ENCODE data around the gene SUPT20H.

The SUPT20H gene

DNA sequence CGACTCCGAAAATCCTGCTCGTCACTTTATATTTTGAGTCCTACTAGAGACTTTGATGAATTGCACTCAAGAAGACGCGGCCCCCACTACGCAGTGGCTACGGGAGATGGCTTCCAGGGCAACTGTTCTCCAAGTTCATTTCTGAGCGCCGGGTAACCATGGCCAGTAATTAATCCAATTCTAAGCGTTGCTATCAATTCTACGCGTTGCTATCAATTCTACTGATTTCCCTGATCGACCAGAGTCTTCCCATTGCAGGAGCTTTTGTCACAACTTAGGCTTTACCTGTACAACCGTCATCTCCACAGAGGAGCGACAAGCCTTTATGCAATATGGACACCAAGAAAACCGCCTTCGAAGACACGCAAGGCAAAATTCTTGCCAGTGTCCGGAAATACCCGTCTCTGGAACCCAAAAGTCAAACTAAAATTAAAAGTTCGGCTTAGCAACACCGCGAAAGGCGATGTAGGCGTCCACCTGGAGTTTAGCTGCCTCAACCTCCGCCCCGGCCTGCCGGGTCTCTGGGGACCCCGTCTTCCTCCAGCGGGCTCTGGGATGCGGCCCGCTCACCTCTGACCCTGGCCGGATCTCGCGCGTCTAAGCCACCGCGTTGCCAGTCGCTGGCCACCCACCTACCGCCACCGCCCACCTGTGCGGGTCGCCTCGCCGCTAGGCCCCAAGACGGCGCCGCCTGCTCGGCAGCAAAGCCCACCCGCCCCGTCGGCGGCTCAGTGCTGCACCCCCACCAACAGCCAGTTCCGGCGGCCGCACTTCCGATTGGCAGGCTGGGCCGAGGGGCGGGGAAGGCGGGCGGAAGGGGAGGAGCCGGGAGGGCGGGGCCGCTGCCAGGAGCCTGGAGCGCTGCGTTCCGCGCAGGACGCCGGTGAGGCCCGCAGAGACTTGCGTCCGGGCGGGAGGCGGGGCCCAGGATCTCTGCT is at the start of gene SUPT20H:
Gene SUPT20H, minus strand, starts transcription at position 779 of the 938 bp plus-strand sequence. CDS start 8,198 bp downstream, outside the sequence.
- peak; percentile 64 to 83 for DNase-seq

DNA sequence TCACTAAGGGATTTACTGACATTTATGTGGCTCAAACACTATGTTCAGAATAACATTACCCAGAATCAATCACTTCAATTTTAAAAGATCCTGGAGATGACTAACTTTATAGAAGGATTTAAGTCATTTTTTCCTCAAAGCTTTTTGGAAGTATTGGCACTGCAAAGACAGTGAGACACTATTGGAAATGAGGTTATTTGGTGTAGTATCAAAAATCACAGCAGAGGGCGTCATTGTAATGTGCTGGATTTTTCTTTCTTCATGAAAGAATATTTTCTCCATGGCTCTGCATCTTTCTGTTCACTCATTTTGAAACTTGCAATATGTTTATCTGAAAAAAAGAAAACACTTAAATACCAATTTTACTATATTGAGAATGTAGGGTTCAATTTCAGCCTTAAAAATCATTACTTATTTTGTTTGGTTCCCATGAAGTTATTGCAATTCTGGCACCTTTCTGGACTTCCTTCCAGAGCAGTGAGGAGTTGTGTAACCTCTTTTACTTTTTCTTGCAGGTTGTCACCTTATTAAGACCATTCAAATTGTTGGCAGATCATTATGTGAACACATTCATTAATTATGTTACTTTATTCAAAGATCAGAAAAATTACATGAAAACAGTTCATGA is 49.7 kb upstream of the SUPT20H start:
- peak in 1 of 2 experiments; percentile 43 for DNase-seq

DNA sequence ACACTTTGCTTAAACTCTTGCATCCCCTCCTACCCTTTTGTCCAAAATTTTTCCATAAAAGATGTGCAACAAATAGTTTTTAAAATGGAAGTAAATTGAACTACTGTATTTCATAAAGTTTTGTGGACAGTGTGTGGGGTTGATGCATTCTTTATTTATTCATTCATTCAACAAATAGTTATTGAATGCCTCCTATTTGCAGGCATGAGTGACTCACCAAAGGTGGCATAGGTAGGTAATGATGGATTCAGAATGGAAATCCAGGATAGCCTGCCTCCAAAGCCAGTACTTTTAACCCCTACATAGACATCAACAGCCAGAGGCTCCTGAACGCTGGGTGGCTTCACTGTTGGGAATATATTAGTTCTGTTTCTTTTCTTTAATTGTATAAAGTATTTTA is 48.4 kb upstream of the SUPT20H start:
- no peak for DNase-seq

DNA sequence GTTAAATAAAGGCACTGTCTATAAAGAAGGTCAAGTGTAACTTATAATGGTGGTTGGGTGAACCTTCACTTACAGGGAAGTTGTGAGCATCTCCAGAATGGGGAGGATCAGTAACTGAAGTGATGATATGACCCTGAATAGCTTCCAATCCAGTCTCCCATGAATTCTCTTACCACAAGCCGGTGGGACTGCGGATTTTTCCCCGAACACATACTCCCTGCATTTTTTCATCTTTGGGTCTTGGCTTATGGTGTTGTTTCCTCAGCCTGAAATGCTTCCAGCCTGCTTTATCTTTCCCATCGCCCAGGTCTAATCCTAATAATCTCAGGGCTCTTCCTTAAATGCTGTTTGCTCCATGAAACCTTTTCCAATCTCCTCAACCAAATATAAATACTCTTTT is 48.0 kb upstream of the SUPT20H start:
- no peak for DNase-seq

DNA sequence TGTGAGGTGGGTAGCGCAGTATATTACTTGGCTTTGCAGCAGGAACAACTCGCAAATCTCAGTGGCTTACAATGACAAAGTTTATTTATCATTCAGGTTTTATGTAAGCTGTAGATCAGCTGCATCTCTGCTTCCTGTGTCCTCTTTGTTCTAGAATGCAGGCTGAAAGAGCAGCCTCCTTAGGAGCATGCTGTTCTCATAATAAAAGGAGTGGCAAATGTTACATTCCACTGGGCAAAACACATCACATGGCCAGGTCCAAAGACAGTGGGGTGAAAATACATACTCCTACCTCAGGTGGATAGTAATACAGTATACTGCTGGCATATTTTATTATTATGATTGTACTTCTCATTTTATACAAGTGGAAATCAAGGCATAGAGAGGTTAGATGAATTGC is 47.2 kb upstream of the SUPT20H start:
- DNase-seq: no peak

DNA sequence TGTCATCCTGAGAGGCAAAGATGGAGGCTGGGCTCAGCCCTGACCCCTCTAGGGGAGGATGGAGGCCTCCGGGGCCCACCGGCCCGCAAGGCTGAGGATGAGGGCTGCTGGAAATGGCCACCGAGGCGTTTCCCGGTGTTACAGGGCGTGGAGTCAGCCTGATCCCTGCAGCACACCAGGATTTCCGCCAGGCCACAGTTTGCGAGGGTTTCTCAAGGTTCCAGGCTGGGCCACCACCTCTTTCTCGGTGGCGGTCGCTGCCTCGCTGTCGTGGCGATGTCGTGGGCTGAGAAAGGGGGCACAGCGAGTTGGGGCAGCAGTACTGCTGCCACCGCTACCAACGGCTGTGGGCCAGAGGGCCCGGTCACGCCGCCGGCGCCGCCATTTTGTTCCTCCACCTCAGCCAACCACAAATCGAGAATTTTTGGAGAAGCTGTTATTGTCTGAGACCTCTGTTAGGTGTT is 45.8 kb upstream of the SUPT20H start, which contains the start of gene CSNK1A1L:
Gene CSNK1A1L, minus strand, starts transcription at position 414 of the 464 bp plus-strand sequence. Its CDS starts 408 bp downstream, at position 6.
- no peak for DNase-seq

DNA sequence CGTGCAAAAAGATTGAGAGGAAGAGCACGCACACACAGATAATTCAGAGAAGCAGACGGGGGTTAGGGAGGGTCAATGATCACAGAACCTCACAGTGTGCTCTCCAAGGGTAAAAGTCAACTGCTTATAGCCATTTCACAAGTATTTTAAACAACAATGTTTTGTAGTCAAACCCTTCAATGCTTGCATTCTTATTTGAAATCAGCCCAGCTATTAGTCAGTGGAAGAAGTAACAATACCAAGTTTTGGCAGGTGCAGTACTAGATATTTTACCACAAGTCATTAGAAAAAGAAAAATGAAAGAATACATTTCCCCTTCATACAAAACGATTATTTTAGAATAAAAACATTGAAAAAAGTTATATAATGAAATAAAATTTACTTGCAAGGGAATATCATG is 43.4 kb upstream of the SUPT20H start:
- DNase-seq: no peak

DNA sequence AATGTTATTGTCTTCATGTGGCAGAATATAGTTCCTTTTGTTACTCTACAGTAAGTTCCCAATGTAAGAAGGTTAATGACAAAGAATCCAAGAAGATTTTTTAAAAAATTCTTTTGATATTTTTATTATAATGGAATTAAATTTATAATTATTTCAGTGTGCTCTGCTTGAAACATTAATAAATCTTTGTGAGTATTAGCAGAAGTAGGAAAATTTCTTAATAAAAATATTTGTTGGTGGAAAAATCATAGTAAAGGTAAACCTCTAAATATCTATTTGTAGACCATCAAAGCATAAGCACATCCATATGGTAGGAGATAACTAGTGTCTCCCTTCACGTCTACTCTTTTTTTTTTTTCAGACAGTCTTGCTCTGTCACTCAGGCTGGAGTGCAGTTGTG is 41.7 kb upstream of the SUPT20H start:
- no peak for DNase-seq

DNA sequence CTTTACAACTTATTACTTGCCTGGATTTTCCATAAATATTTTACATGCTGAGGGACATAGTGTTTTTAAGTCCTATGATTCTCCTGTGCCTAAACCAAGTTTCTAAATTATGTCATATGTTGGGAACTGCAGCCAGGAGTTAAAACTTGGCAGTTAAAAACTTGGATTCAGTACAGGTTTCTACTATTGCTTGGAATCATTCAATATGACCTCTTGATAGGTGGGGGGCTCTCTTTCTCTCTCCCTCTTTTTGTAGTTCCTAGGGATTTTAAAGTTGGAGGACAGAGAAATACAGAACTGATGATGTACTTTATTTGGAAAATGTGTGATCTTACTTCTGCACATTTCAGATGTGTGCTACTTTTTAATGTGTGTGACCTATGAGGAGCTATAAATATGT is 41.2 kb upstream of the SUPT20H start:
- no peak for DNase-seq

DNA sequence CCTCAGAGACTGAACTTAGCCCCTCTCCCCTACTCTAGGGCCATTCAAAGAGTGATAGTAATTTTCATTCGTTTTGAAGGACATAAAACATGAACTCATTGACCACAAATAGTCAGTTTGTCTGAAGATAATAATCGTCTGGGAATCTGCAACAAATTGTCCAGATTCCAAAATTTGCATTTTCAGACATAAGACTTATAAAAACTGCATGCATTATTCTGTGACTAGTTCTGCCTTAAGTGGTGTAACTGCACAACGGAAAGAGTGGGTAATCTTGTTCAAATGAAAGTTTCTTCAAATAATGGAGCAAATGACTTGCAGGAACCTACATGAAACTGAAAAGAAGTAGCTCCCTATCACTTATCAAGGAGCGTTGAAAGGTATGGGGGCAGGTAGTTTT is 37.6 kb upstream of the SUPT20H start:
- DNase-seq: no peak

DNA sequence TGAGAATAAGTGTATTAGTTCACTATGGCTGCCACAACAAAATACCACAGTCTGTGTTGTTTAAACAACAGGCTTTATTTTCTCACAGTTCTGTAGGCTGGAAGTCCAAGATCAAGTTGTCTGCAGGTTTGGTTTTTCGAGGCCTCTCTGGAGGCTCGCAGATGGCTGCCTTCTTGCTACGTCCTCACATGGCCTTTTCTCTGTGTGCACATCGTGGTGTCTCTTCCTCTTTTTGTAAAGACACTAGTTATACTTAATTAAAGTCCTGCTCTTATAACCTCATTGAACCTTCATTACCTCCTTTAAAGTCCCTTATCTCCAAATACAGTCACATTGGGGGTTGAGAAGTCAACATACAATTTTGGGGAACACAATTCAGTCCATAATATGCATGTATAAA is 35.4 kb upstream of the SUPT20H start:
- no peak for DNase-seq

DNA sequence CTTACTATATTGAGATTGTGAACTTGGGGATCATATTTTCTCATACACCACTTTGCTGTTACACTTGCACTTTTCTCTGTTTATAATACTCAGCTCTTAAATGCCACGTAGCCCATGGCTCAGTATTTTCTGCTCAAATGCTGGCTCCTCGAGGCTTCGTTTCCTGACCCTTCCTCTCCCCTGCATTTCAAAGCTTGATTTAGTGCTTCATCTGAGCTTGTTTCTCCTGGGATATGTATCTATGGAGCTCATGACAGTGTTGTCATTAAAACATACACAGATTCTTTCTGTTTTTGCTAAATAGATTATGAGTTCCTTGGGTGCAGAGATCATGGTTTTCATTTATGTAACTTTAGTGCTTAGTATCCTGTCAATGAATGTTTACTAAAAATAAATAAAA is 34.6 kb upstream of the SUPT20H start:
- DNase-seq: no peak

DNA sequence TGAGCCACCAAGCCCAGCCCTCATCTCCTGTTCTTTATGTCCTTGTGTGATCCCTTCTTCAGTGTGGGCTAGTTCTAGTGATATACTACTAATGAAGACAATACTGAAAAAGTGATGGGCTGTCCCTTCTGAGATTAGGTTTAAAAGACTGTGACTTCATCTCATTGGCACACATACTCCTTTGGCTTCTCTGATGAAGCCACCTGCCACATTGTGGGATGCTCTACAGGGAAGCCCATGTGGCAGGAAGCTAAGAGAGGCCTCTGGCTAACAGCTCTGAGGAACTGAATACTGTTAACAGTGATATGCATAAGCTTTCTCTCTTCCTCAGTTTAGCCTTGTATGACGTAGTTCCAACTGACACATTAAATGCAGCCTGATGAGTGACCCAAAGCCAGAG is 32.3 kb upstream of the SUPT20H start:
- DNase-seq: no peak

DNA sequence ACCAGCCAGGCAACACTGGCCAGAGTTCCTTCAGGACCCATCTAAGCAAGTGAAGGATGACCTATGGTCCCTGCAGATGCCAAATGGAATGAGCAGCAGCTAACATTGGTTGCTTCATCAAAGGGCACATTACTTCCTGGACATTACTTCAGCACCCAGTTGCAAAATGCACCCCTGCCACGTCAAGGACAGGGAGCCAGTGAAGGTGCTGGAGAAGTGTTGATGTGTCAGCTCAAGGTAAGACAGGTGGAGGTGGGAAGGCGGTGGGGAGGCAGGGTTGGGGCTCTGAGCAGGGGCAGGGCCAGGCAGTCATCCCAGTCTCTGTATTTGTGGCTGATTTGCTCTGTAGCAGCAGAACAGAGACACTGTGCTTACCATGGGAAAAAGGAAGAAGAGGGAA is 31.4 kb upstream of the SUPT20H start:
- no peak for DNase-seq

DNA sequence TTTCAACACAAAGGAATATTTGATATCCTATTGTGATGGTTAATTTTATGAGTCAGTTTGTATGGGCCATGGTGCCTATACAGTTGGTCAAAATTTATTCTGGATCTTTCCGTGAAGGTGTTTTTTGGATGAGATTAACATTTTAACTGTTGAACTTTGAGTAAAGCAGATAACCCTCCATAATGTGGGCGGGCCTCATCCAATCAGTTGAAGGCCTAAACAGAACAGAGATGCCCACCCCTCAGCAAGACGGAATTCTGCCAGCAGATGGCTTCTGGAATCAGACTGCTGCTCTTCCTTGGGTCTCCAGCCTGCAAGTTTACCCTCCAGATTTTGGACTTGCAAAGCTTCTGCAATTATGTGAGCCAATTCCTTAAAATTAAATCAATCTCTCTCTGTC is 30.0 kb upstream of the SUPT20H start:
- DNase-seq: no peak

DNA sequence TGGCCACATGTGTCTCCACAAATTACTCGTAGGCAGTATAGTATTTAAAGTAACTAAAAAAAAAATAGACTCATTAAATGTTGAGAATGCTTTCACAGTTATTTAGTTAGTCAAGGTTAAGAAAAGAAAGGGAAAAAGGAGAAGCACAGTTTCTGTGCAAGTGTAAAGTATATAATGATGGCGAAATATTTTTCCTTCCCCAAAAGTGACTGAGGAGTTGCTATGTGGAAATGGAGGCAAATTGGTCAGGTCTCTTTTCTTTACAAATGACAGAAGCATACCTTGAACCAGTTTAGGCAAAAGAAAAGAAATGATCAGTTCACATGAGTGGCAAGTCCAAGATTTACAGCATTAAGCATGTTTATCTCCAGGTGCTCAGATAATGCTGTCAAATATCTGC is 28.0 kb upstream of the SUPT20H start:
- DNase-seq: no peak

DNA sequence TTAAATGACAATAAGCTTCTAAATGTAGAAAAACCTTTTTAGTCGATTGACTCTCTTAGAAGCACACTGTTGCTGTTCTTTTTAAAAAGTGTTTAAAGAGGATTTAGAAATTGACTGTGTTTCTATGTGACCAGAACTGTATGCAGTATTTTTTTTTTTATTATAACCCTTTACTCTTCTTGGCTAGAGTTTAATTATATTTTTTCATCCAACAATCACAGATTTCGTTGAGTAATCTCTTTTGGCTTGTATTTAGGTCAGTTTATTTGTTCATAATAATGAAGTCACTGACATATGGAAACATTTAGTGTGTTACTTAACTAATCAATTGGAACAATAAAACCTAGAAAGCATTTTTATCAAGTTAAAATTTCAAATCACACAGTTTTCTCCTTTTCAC is 26.1 kb upstream of the SUPT20H start:
- DNase-seq: no peak

DNA sequence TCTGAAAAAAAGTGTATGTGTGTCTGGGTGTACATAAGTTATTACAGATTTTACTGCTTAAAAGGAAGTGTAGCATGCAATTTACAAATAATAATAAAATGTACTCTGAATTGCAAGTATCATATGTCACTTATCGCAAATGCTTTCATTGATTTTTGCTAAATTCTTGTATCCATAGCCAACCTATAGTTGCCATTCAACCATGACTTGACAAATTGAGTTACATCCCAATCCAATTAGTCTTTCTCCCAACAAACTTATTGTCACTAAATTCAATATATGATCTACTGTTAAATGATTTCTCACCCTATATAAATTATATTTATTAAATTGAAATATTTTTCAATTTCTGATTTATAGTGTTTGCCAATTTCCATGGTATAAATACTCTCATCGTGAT is 17.3 kb upstream of the SUPT20H start:
- no peak for DNase-seq

DNA sequence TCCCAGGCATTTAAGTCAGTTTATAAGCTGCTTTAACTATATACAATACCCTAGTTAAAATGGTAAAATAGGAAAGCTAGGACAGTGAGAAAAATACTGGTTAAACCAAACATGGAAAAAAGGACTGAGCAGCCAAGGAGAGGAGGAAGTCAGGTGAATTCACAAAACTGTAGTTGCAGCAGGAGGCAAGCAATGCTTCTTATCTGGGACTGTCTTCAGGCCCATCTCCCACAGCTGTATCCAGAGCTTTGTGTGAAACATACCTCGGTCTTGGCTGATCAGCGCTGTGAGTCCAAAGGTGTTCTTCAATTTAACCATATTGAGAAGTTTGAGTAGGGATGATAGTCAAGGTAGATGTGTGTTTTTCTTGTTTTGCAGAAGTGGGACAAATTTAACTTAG is 15.7 kb upstream of the SUPT20H start:
- no peak for DNase-seq

DNA sequence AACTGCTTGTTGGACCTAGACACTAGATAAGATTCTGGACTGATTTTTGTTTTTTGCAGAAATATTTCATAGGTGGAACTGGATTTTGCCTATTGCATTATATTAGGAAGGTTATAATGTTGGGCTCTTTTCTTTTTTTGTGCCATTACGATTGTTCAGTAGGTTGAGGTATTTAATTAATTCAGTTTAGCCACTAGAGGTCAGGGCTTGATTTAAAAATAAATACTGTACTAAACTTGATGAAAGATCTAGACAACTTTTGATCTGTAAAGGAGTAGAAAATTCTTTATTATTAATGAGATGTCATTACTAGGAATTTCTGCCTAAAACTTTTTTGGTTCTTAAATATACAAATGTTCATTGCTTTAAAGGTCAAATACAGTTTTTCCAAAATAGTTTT is 15.2 kb upstream of the SUPT20H start:
- peak in 1 of 2 experiments; percentile 9 for DNase-seq

DNA sequence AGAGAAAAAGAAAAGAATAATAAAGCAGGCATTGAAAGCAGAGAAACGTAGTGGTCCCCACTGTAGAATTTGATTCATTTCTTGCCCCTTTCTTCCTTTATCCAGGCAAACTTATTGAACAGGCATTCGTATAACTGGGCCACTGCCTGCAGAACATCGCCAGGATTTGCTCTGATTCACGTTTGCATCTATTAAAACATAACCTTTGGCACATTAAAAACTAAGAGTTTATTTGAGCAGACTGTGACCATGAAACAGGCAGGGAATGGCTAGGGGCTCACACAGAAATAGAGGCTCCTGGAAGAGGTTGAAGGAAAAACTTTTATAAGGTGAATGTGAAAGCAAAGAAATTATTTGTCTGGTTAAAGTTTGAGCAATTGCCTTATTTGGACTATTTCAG is 12.5 kb upstream of the SUPT20H start:
- DNase-seq: no peak

DNA sequence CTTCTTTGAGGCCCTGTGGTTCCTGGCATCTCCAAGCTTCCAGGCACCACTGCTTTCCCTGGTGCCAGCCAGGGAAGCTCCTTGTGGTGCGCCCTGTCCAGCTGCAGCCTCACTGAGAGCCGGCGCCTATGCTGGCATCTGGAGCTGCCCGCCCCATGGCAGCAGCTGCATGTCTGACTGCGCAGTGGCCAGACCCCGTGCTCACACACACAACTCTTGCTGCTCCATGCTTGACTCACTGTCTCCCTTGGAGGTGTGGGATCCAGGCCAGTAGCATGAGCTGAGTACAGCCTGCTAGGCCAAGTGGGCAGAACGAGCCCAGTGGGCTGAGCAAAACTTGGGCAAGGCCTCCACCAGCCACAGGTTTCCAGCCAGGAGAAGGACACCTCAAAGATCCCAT is 11.5 kb upstream of the SUPT20H start:
- DNase-seq: no peak

DNA sequence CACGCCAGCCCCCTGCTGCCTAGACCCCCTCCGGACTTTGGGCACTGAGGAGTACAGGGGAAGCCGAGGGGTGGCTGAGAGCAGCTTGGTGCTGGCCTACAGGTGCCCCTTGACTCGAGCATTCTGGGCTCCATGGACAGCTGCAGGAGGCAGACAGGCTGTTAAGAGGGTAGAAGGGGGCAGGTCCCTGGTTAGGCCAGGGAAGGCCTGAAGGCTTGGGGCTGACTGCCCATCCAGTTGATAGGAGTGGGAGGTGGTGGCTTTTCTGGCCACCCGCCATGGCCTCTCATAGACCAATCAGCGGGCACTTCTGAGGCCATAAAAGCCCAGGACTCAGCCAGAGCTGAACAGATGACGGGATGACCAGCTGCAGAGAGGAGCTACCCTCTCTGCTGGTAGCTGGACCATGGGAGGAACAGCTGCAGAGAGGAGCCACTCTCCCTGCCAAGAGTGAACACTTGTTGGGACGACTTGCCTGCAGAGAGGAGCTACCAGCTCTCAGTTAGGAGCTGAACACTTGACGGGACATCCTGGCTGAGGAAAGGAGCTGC is 10.7 kb upstream of the SUPT20H start:
- DNase-seq: no peak

DNA sequence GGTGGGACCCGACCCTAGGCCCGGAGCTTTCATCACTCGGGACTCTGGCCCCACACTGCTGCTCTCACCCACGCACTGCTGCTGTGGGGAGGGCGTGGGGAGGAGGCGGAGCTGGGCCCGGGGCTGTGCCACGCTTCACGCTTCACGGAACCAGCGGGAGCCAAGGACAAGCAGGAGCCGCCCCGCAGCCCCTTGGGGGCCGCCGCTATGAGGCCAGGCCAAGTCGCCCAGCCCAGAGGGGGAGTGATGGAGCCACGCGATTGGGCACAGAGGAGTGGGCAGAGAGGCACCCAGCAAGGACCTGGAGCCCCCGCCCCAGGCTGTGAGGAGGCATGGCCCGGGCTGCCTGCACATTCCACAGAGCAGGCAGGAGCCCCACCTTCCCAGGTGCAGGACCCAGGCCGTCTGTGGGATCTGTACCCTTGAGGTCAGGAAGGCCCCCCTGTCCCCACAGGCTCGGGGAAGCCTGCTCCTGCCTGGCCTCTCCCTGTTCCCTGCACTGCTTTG is 10.2 kb upstream of the SUPT20H start:
- DNase-seq: no peak
